Stimulated activated naive CD8-positive, alpha-beta T cell treated with anti-CD3 and anti-CD28 coated beads, Interleukin-15, Interleukin-2, amounts not matched to agents 100 U/mL and 50 U/mL, for 24 hours (primary cell): ENCODE results near the gene POLR1D.

Experiments
- ATAC-seq: fragments of 150-1000 bp; cut with Tn5 transposase; one replicate; pipeline ENCODE4 v1.10.0; 2021
- DNase-seq: peaks from one replicate; pipeline ENCODE4 v3.0.0; 2021

POLR1D gene

GRCh38 chr13:27638521-27638920 is 16.8 kb downstream of the POLR1D start:
- no peak for ATAC-seq
- DNase-seq: no peak

- ATAC-seq (no peak), DNase-seq (no peak)
Measured at GRCh38 chr13:27639186-27639585, 17.5 kb downstream of the POLR1D start.

GRCh38 chr13:27641711-27642502 is 20.2 kb downstream of the POLR1D start:
- ATAC-seq: no peak

GRCh38 chr13:27643334-27644132 is 21.8 kb downstream of the POLR1D start:
- no peak for DNase-seq
- no peak for ATAC-seq

More at GRCh38 chr13:27641711-27642502, 20.2 kb downstream of the POLR1D start:
- DNase-seq: no peak

- DNase-seq (no peak), ATAC-seq (no peak)
Measured at GRCh38 chr13:27644302-27644701, 22.6 kb downstream of the POLR1D start.

- ATAC-seq (no peak), DNase-seq (no peak)
Measured at GRCh38 chr13:27650312-27650711, 28.6 kb downstream of the POLR1D start.

GRCh38 chr13:27654059-27654458 is 32.4 kb downstream of the POLR1D start:
- DNase-seq (no peak), ATAC-seq (no peak)

- no peak for ATAC-seq
- DNase-seq: no peak
Measured at GRCh38 chr13:27654816-27655215, 33.1 kb downstream of the POLR1D start.

GRCh38 chr13:27657724-27658123 is 36.0 kb downstream of the POLR1D start:
- no peak for DNase-seq
- ATAC-seq: no peak

GRCh38 chr13:27658546-27658945 is 36.9 kb downstream of the POLR1D start:
- no peak for DNase-seq
- ATAC-seq: no peak

GRCh38 chr13:27659145-27659865 is 37.6 kb downstream of the POLR1D start:
- no peak for DNase-seq

GRCh38 chr13:27660511-27660910 is 38.8 kb downstream of the POLR1D start:
- DNase-seq (no peak), ATAC-seq (no peak)

More at GRCh38 chr13:27659145-27659865, 37.6 kb downstream of the POLR1D start:
- ATAC-seq: no peak

GRCh38 chr13:27661017-27661416 is 39.3 kb downstream of the POLR1D start:
- DNase-seq (no peak), ATAC-seq (no peak)

- no peak for DNase-seq
- ATAC-seq: no peak
Measured at GRCh38 chr13:27662738-27663470, 41.2 kb downstream of the POLR1D start.

- DNase-seq (no peak), ATAC-seq (no peak)
Measured at GRCh38 chr13:27663947-27664346, 42.3 kb downstream of the POLR1D start.

- ATAC-seq (no peak), DNase-seq (no peak)
Measured at GRCh38 chr13:27665333-27665732, 43.6 kb downstream of the POLR1D start.

GRCh38 chr13:27665761-27666160 is 44.1 kb downstream of the POLR1D start:
- no peak for DNase-seq
- no peak for ATAC-seq

- DNase-seq (no peak), ATAC-seq (no peak)
Measured at GRCh38 chr13:27666951-27667350, 45.3 kb downstream of the POLR1D start.

GRCh38 chr13:27667946-27668345 is 46.3 kb downstream of the POLR1D start:
- ATAC-seq: no peak
- DNase-seq: no peak

- ATAC-seq: no peak
Measured at GRCh38 chr13:27670861-27671260, 49.2 kb downstream of the POLR1D start.

GRCh38 chr13:27672025-27672424 is 50.3 kb downstream of the POLR1D start:
- ATAC-seq (no peak), DNase-seq (no peak)

More at GRCh38 chr13:27670861-27671260, 49.2 kb downstream of the POLR1D start:
- no peak for DNase-seq
